H1 (cell line): ENCODE data around the gene RNASE3. TPM values are rescaled to one million over a fixed set of nuclear protein-coding genes. Genes with fewer than 3 reads are reported as not detected.
A peak's percentile ranks its signal among the peaks of the same experiment; 100 is the strongest.

Source experiments
- CTCF ChIP-seq, 3 experiments: IDR thresholded peaks; 1 replicate in 2 of 3; 2 replicates in 1 of 3; pipeline versions ENCODE4 v1.5.1 to v1.6.1; 2011; ENCODE audit warnings: low read length in 3 of 3, mild to moderate bottlenecking in 3 of 3, inconsistent platforms in 2 of 3, low read depth in 1 of 3, moderate library complexity in 1 of 3; ENCODE audit not compliant: insufficient read depth in 1 of 3; ENCODE audit errors: control extremely low read depth in 1 of 3
- SIN3A ChIP-seq, 2 experiments: IDR thresholded peaks in 1 of 2; conservative IDR thresholded peaks in 1 of 2; 2 replicates each; pipeline ENCODE4 v1.6.1; 2011 to 2012; ENCODE audit warnings: low read length in 2 of 2, improper control_type of control experiment in 1 of 2, low read depth in 1 of 2, mild to moderate bottlenecking in 1 of 2
- polyA plus RNA-seq, 7 experiments: library from polyadenylated mRNA; depleted of rRNA in 3 of 7; stranded (reverse) in 5 of 7; unstranded in 2 of 7; fragments of >200 nt in 5 of 7; fragments of 200-250 nt in 2 of 7; gene quantifications; 1 replicate in 5 of 7; 2 replicates in 1 of 7; 4 replicates in 1 of 7; pipeline versions ENCODE4 v1.2.1 to v1.2.3, GENCODE V29; 2011 to 2013; ENCODE audit warnings: missing spikeins in 2 of 7, mixed read lengths in 2 of 7
- total RNA-seq: library from RNA; stranded (reverse); fragmentation: NEBNext Ultra II Directional; extraction: Animal tissue kit (Norgen Biotek cat#: 25700); gene quantifications from 2 replicates; pipeline ENCODE4 v1.2.1, GENCODE V29; 2021

The RNASE3 gene
- total and polyA plus RNA-seq, 2 of the 8 experiments (the other 6 are each of a cell fraction or from before 2014, with no cell fraction given) = not detected

DNA sequence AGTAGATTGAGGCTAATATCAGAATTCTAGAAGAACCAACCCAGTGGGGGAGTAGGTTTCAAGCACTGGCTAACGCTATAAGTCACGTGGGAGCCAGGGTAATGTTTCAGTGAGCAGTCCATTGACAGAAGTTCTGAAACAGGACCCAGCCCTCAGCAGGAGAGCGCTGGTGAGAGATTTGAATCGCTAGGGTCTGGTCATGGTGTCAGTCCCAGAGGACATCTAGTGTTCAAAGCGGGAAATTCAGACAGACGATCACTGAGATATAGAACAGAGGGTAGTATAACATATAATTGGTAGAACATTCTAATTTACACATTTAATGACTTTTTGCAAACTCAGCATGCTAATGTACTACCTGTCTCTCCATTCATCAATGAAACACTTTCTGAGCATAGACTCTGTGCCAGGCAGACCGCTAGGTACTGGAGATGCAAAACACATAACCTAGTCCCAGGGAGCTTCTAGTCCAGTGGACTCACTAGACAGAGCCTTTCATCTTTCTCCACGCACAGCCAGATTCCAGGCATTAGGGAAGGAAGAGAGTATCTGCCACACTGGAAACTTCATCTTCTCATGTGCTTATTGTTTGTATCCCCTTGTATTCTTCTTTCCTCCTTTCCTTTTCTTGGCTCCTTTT is 35.4 kb upstream of the RNASE3 start (continued):
- TF ChIP-seq CTCF (IDR thresholded peaks at IDR 0.05; ENCODE audit: control extremely low read depth in 1 of 3, insufficient read depth in 1 of 3, low read depth in 1 of 3, low read length in 3 of 3) (peak; percentile 16 to 71 (median 70)), SIN3A (conservative IDR thresholded peaks at IDR 0.05 in 1 of 2, IDR thresholded peaks at IDR 0.05 in 1 of 2; ENCODE audit: low read depth in 1 of 2, low read length in 2 of 2) (peak; percentile 50 to 70; a peak in 1 of 4 replicates)
